Left renal pelvis (tissue), 4 donors: ENCODE results near the gene TGFBR3. TPM values are rescaled to one million over a fixed set of nuclear protein-coding genes. Genes with fewer than 3 reads are reported as not detected.

Experiments
- DNase-seq, 4 donors: peaks; one replicate each; pipeline ENCODE4 v3.0.0-alpha.2; 2013; ENCODE audit warnings: low read depth in 4 of 4, low spot score in 3 of 4
- polyA plus RNA-seq, 4 donors: library from polyadenylated mRNA; unstranded; fragments of 120-200 nt; gene quantifications; one replicate each; pipeline ENCODE4 v1.2.1, GENCODE V29; 2013; ENCODE audit not compliant: insufficient read length in 4 of 4

Gene TGFBR3
- polyA plus RNA-seq, 4 donors, result 95.6 to 129 (median 109) TPM

- no peak for DNase-seq
Measured at GRCh38 chr1:91765293-91765692, 120.7 kb downstream of the TGFBR3 start.

- no peak for DNase-seq
Measured at GRCh38 chr1:91764471-91765115, 121.4 kb downstream of the TGFBR3 start.

GRCh38 chr1:91763252-91763651, 122.7 kb downstream of the TGFBR3 start:
- no peak for DNase-seq

- DNase-seq, result no peak
Measured at GRCh38 chr1:91761295-91761721, 124.6 kb downstream of the TGFBR3 start.

- DNase-seq, result no peak
Measured at GRCh38 chr1:91760512-91760911, 125.4 kb downstream of the TGFBR3 start.

- DNase-seq, result no peak
Measured at GRCh38 chr1:91759076-91759475, 126.9 kb downstream of the TGFBR3 start.

GRCh38 chr1:91757763-91758460, 128.0 kb downstream of the TGFBR3 start:
- no peak for DNase-seq

GRCh38 chr1:91755702-91756287, 130.2 kb downstream of the TGFBR3 start:
- no peak for DNase-seq

GRCh38 chr1:91754816-91755580, 131.0 kb downstream of the TGFBR3 start:
- DNase-seq, result no peak

- no peak for DNase-seq
Measured at GRCh38 chr1:91754348-91754747, 131.6 kb downstream of the TGFBR3 start.

- no peak for DNase-seq
Measured at GRCh38 chr1:91753878-91754277, 132.1 kb downstream of the TGFBR3 start.

- no peak for DNase-seq
Measured at GRCh38 chr1:91752324-91752723, 133.6 kb downstream of the TGFBR3 start.

GRCh38 chr1:91751275-91751674, 134.7 kb downstream of the TGFBR3 start:
- no peak for DNase-seq

- DNase-seq, result no peak
Measured at GRCh38 chr1:91750398-91750996, 135.5 kb downstream of the TGFBR3 start.

GRCh38 chr1:91749788-91750231, 136.1 kb downstream of the TGFBR3 start:
- no peak for DNase-seq

- no peak for DNase-seq
Measured at GRCh38 chr1:91747666-91748065, 138.3 kb downstream of the TGFBR3 start.

- no peak for DNase-seq
Measured at GRCh38 chr1:91746728-91747338, 139.1 kb downstream of the TGFBR3 start.

- DNase-seq, result no peak
Measured at GRCh38 chr1:91745640-91746373, 140.1 kb downstream of the TGFBR3 start.

- DNase-seq, result no peak
Measured at GRCh38 chr1:91744953-91745639, 140.9 kb downstream of the TGFBR3 start.
